GM23248 (cell line): Measurements from ENCODE around the gene NFIX.

Source experiments
- EZH2 ChIP-seq: fragments of 200-600 bp; sonication (generic); IDR thresholded peaks from 2 replicates; pipeline ENCODE4 v1.6.1; 2018; ENCODE audit warnings: antibody characterized with exemption, mild to moderate bottlenecking; ENCODE audit not compliant: insufficient read depth, poor library complexity, severe bottlenecking
- EZH2phosphoT487 ChIP-seq: fragments of 200-600 bp; sonication (generic); IDR thresholded peaks from 2 replicates; pipeline ENCODE4 v1.6.1; 2018; ENCODE audit warnings: antibody characterized with exemption, moderate library complexity, mild to moderate bottlenecking, low read depth; ENCODE audit not compliant: insufficient read depth

DNA sequence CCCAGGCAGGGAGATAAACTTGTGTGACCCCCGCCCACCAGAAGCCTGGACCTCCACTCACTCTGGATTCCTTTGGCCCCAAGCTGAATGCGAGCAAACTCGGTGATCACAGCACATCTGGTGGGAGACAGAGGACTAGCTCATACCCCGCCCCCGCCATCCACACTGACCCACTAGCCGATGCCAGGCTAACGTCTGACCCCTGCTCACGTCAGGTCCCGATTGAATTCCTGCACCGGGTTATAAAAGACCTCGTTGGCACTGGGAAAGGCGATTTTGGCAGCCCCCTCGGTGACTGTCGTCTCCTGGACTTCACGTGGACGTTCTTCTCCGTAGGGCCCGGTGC, 120.6 kb downstream of the NFIX start:
- TF ChIP-seq EZH2phosphoT487 (no peak), EZH2 (no peak)
